A549 (cell line): ENCODE measurements around the gene TRMT2A.

Source experiments
- CBX8 ChIP-seq: fragments of 200-600 bp; sonication (generic); IDR thresholded peaks from 2 replicates; pipeline ENCODE4 v1.6.1; 2016
- HMGXB4 ChIP-seq: fragments of 250-450 bp; sonication (Bioruptor Pico); IDR thresholded peaks from 2 replicates; pipeline ENCODE4 v1.5.0; 2021; ENCODE audit warnings: mild to moderate bottlenecking, moderate library complexity, borderline replicate concordance
- MAZ ChIP-seq: fragments of 150-350 bp; IDR thresholded peaks from 2 replicates; pipeline ENCODE4 v1.6.1; 2014; ENCODE audit warnings: antibody characterized with exemption, low read depth, low read length, borderline replicate concordance
- POLR2A ChIP-seq: IDR thresholded peaks from 2 replicates; pipeline ENCODE4 v1.6.1; 2012; ENCODE audit warnings: mild to moderate bottlenecking, low read length
- REST ChIP-seq: fragments of 200-600 bp; sonication (generic); IDR thresholded peaks from 2 replicates; pipeline ENCODE4 v1.6.1; 2016; ENCODE audit warnings: antibody characterized with exemption, mild to moderate bottlenecking, moderate library complexity
- USF2 ChIP-seq: fragments of 450-650 bp; IDR thresholded peaks from 2 replicates; pipeline ENCODE4 v1.6.1; 2014; ENCODE audit warnings: antibody characterized with exemption
- TF ChIP-seq, protein P1 (sequence below): fragments of >200 bp; sonication (Bioruptor Twin); formaldehyde crosslinking; IDR thresholded peaks from 3 replicates; pipeline ENCODE4 v1.5.1; 2016
- TF ChIP-seq, protein P2 (sequence below): fragments of >200 bp; sonication (Bioruptor Twin); formaldehyde crosslinking; IDR thresholded peaks from 3 replicates; pipeline ENCODE4 v1.6.1; 2016

DNA sequence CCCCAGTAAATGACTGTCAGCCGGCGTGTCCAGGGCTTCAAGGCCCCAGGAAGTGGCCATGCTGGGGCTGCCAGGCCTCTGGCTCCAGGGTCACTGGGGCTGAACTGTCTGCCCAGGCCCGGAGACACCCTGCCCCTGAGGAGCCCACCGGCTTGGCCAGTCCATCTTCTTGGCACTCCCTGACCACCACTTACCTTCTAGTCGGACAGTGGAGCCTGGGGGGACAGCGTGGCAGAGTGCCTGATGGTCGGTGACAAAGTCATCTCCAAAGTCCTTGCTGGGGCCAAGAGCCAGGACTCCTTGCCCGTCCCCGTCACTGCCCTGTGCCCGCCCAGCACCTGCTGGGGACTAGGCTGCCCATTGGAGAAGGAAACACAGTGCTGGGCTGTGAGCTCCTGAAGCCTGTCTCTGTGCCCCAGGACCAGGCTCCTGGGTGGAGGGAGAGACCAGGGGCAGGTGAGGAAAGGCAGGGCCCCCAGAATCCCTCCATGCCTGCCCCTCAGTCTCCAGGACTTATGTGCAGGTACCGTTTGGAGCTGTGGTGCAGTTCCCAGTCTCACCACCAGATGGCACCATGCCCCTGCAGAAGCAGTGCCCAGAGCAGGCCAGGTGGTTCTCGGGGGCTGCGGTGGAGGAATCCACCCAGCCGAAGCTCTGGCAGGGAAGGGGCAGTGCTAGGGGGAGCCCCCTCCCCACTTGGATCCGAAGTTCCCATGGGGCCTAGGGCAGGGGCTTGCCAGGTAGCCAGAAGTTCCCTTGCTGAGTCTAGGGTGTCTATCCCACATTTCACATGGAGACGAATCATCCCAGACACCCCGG lies 39.8 kb upstream of the TRMT2A start:
- TF ChIP-seq CBX8 (no peak), REST (no peak), HMGXB4 (CRISPR knock-in tag) (no peak), USF2 (no peak), POLR2A (no peak), MAZ (no peak)
- TF ChIP-seq, protein P1, sequence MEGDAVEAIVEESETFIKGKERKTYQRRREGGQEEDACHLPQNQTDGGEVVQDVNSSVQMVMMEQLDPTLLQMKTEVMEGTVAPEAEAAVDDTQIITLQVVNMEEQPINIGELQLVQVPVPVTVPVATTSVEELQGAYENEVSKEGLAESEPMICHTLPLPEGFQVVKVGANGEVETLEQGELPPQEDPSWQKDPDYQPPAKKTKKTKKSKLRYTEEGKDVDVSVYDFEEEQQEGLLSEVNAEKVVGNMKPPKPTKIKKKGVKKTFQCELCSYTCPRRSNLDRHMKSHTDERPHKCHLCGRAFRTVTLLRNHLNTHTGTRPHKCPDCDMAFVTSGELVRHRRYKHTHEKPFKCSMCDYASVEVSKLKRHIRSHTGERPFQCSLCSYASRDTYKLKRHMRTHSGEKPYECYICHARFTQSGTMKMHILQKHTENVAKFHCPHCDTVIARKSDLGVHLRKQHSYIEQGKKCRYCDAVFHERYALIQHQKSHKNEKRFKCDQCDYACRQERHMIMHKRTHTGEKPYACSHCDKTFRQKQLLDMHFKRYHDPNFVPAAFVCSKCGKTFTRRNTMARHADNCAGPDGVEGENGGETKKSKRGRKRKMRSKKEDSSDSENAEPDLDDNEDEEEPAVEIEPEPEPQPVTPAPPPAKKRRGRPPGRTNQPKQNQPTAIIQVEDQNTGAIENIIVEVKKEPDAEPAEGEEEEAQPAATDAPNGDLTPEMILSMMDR, result peak; percentile 77
- TF ChIP-seq, protein P2, sequence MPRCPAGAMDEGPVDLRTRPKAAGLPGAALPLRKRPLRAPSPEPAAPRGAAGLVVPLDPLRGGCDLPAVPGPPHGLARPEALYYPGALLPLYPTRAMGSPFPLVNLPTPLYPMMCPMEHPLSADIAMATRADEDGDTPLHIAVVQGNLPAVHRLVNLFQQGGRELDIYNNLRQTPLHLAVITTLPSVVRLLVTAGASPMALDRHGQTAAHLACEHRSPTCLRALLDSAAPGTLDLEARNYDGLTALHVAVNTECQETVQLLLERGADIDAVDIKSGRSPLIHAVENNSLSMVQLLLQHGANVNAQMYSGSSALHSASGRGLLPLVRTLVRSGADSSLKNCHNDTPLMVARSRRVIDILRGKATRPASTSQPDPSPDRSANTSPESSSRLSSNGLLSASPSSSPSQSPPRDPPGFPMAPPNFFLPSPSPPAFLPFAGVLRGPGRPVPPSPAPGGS, result no peak
